ENCODE measurements around the gene MMAB. TPM values are rescaled to one million over a fixed set of nuclear protein-coding genes. Genes with fewer than 3 reads are reported as not detected.

Gene MMAB
- total RNA-seq, 4 donors from 2014 or later, result 27.3 to 80.4 (median 30.9) TPM

GRCh38 chr12:109586385-109587296 lies 13.3 kb upstream of the MMAB start:
- TF ChIP-seq EP300 (IDR thresholded peaks at IDR 0.05), result no peak
- TF ChIP-seq POLR2A (IDR thresholded peaks at IDR 0.05), result no peak
- TF ChIP-seq CTCF (IDR thresholded peaks at IDR 0.05), result no peak
- 73 to 75% methylated on average over 10 of the region's 10 CpGs for WGBS, 2 donors
- no peak overlapping the region for H3K4me3 ChIP-seq

GRCh38 chr12:109583733-109584132 lies 10.4 kb upstream of the MMAB start:
- Histone ChIP-seq H3K36me3 (peaks cover 0 to 94% (median 7%) of the 10 kb centered on the region in 3 donors), H3K4me3 (no peak overlapping the region)

More at GRCh38 chr12:109586385-109587296, 13.3 kb upstream of the MMAB start:
- Histone ChIP-seq H3K36me3 (peaks cover 0 to 94% (median 3%) of the 10 kb centered on the region in 3 donors), H3K4me1 (no peaks in the 10 kb centered on the region), H3K9me3 (no peaks in the 10 kb centered on the region), H3K27ac (no peak overlapping the region), H3K27me3 (no peaks in the 10 kb centered on the region)
- no peak for DNase-seq (ENCODE audit: low spot score in 2 of 2)

GRCh38 chr12:109582636-109583035 lies 9.3 kb upstream of the MMAB start:
- Histone ChIP-seq H3K9me3 (no peaks in the 10 kb centered on the region), H3K27ac (peak overlapping the region in 2 of 4 donors; percentile 3 to 32), H3K27me3 (no peaks in the 10 kb centered on the region), H3K4me1 (no peaks in the 10 kb centered on the region), H3K36me3 (peaks cover 0 to 94% (median 7%) of the 10 kb centered on the region in 3 donors), H3K4me3 (no peak overlapping the region)
- TF ChIP-seq CTCF (IDR thresholded peaks at IDR 0.05), result no peak
- no peak for TF ChIP-seq EP300 (IDR thresholded peaks at IDR 0.05)
- TF ChIP-seq POLR2A (IDR thresholded peaks at IDR 0.05), result no peak
- WGBS, 2 donors, result 88 to 92% methylated on average over 5 of the region's 5 CpGs
- no peak for DNase-seq (ENCODE audit: low spot score in 2 of 2)

More at GRCh38 chr12:109583733-109584132, 10.4 kb upstream of the MMAB start:
- Histone ChIP-seq H3K9me3 (no peaks in the 10 kb centered on the region), H3K4me1 (no peaks in the 10 kb centered on the region), H3K27me3 (no peaks in the 10 kb centered on the region), H3K27ac (no peak overlapping the region)
- 93% methylated on average over 2 of the region's 2 CpGs for WGBS, 2 donors
- TF ChIP-seq CTCF (IDR thresholded peaks at IDR 0.05) (no peak), POLR2A (IDR thresholded peaks at IDR 0.05) (no peak), EP300 (IDR thresholded peaks at IDR 0.05) (no peak)
- no peak for DNase-seq (ENCODE audit: low spot score in 2 of 2)

GRCh38 chr12:109581856-109582255 lies 8.6 kb upstream of the MMAB start:
- TF ChIP-seq POLR2A (IDR thresholded peaks at IDR 0.05), result no peak
- 62 to 68% methylated on average over 8 of the region's 8 CpGs for WGBS, 2 donors

GRCh38 chr12:109581334-109581691 lies 8.0 kb upstream of the MMAB start:
- Histone ChIP-seq H3K27me3 (no peaks in the 10 kb centered on the region), H3K36me3 (peaks cover 2 to 94% (median 7%) of the 10 kb centered on the region in 3 donors), H3K9me3 (no peaks in the 10 kb centered on the region), H3K4me1 (no peaks in the 10 kb centered on the region), H3K4me3 (no peak overlapping the region), H3K27ac (peak overlapping the region in 2 of 4 donors; percentile 32 to 36)
- no peak for TF ChIP-seq CTCF (IDR thresholded peaks at IDR 0.05)
- TF ChIP-seq EP300 (IDR thresholded peaks at IDR 0.05), result no peak
- no peak for TF ChIP-seq POLR2A (IDR thresholded peaks at IDR 0.05)
- WGBS, 2 donors, result 90 to 91% methylated on average over 17 to 18 of the region's 18 CpGs
- no peak for DNase-seq (ENCODE audit: low spot score in 2 of 2)

More at GRCh38 chr12:109581856-109582255, 8.6 kb upstream of the MMAB start:
- H3K4me3 ChIP-seq, result no peak overlapping the region
- DNase-seq (ENCODE audit: low spot score in 2 of 2), result no peak
- H3K27ac ChIP-seq, result peak overlapping the region in 2 of 4 donors; percentile 32 to 36
- H3K27me3 ChIP-seq, result no peaks in the 10 kb centered on the region
- H3K4me1 ChIP-seq, result no peaks in the 10 kb centered on the region
- H3K9me3 ChIP-seq, result no peaks in the 10 kb centered on the region
- peaks cover 2 to 94% (median 7%) of the 10 kb centered on the region in 3 donors for H3K36me3 ChIP-seq

Data from tibial nerve (tissue), 4 donors.